IPS-18c (cell line): ENCODE data around the gene NPAS2.

Source experiments
- H3K4me3 ChIP-seq: 2 replicates; pipeline ENCODE4 v1.7.0; 2013; ENCODE audit warnings: low read depth, mild to moderate bottlenecking, low read length, moderate library complexity; ENCODE audit not compliant: insufficient read depth
- H3K9me3 ChIP-seq: one replicate; pipeline ENCODE4 v1.6.1; 2013; ENCODE audit warnings: mild to moderate bottlenecking, low read length, moderate library complexity; ENCODE audit not compliant: control insufficient read depth, insufficient read depth

NPAS2 gene

DNA sequence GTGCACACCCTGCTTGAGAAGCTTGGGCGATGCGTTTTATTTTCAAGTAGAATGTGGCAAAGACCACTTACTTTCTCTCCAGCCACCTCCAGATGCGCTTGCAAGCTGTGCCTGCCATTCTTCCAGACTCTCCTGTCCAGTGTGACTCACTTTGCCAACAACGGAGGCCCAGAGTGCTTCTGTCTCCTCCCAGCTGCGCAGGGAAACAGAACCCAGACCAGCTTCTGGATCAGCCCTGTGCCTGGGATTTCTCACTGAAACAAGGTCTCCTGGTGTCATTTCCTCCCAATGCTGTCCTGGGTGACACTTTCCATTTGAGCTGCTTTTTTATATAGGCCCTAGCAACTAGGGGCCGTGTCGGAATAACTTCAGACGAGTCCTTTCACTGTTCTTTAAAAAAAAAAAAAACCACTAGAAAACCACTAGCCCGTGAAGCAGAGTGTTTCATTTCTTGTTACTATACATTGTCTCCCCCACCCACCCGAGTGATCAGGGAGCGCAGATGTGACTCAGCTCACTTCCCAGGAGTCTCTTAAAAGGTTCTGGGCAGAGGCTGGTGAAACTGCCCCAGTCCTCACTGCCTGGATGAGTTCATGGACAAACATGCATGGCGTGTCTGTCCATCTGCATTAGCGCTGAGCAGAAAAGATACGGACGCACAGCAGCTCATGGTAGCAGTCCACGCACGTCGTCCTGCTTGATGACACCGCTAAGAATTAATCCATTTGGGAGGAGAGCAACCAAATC is 156.9 kb downstream of the NPAS2 start:
- H3K4me3 ChIP-seq: no peak overlapping the region
- no peaks in the 10 kb centered on the region for H3K9me3 ChIP-seq

DNA sequence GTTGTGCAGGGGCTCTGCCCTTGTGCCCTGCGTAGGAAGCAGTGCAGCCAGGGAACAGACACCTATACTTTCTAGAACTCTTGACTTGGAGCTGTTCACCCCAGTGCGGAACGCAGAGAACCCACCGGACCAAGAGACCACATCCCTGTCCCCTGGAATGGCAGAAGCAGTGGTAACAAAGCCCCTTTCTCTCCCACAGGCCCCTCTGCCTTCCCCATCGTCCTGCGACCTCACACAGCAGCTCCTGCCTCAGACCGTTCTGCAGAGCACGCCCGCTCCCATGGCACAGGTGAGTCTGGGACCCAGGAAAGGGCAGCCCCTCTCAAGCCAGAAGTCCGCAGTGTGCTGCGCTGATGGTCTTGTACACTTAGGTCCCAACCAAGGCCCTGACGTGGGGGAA is 157.6 kb downstream of the NPAS2 start:
- Histone ChIP-seq H3K9me3 (no peaks in the 10 kb centered on the region), H3K4me3 (no peak overlapping the region)

DNA sequence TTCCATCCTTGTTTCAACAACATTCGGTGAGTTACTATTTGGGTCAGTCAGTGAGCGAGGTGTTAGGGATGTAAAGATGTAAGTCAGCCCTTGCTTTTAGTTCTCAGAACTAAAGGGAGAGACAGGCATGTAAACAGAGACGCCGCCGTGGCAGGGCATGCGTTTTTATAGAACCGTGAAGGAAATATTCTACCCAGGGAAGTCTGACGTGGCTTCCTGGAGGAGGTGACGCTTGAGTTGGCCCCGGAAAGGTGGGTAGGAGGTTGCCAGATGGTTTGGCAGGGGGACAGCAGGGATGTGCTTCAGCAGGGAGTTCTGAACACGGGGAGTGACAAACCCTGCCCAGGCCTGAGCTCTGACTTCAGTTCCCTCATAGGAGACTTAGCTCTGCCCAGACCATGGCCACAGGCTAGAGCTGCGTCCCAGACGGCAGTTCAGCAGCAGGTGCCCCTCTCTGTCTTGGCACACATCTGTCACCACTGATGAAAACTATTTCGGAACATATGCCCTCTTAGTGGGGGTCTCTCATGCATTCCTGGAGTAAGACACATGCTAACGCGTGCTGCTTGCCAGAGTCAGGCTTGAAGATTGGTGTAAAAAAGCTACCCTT is 158.7 kb downstream of the NPAS2 start:
- Histone ChIP-seq H3K4me3 (no peak overlapping the region), H3K9me3 (no peaks in the 10 kb centered on the region)

DNA sequence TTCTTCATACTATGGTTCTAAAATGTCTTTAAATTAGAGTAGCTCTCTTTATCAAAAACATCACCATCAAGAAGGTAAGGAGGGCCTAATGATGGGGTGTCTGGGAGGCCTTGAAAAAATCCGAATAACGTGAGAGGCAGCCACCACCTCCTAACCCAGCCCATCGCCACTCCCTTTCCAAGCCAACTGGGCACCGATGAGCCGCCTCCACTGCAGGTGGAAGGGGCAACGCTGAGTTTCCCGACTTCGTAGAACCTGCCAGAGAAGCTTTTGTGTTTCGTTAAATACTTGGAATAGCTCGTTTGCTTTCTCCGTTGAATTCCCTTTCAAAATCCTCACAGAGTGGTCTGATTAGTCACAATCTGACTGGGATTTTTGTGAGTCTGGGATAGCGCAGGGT is 160.1 kb downstream of the NPAS2 start:
- Histone ChIP-seq H3K9me3 (no peaks in the 10 kb centered on the region), H3K4me3 (no peak overlapping the region)

DNA sequence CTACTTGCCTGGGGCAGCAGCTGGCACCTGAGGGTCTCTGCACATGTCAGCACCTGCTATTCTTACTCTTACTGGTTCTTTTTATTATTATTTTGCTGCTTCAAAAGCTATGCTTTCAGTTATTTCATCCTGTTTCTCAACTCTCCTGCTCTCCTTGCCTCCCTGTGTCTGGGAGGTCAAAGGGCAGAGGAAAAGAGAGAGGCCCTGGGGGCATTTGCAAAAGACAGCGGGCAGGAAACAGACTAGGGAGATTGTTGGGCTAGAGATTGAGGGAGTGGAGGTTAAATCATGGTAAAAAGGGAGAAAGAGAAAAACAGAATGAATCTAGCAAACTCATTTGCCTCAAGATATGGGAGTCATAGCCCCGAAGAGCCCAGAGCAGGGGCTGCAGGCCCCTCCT is 161.1 kb downstream of the NPAS2 start:
- H3K9me3 ChIP-seq: no peaks in the 10 kb centered on the region
- no peak overlapping the region; the same call in 1 of the 2 replicates for H3K4me3 ChIP-seq

DNA sequence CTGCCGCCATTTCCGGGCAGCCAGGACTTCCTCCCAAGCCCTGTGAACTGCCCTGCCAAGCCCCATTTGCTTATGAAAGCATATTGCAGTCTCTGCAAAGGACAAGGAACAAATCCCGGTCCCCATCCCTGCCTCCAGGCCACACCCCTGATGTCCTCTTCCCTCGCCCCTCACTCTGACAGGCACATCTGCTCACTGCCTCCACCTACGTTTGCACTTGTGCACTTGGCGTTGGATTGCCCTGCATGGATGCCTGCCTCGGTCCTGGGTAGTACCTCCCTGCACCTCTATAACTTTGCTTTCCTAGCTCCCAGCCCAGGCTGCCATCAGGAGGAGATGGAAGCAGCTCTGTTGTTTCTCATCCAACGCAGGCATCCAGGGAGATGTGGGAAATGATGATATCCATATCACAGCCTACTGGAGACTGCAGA is 162.5 kb downstream of the NPAS2 start:
- Histone ChIP-seq H3K9me3 (no peaks in the 10 kb centered on the region), H3K4me3 (no peak overlapping the region)

DNA sequence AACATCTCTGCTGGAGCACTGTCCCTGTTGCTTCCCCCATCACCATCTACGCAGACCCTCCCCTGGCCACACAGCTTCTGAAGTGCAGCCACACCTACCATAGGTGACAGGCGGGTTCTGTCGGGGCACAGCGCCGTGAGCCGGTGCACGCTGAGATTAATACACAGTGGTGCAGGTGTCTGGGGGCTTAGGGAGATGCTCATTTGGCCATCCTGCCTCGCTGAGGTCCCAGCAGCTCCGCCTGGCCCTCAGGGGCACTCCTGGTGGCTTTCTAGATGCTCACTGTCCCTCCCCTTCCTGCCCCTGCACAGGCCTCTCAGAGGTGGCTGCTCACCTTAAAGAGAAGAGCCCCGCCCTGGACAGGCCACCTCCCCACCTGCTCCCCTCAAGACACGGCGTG is 163.3 kb downstream of the NPAS2 start:
- H3K9me3 ChIP-seq: no peaks in the 10 kb centered on the region
- H3K4me3 ChIP-seq: no peak overlapping the region

DNA sequence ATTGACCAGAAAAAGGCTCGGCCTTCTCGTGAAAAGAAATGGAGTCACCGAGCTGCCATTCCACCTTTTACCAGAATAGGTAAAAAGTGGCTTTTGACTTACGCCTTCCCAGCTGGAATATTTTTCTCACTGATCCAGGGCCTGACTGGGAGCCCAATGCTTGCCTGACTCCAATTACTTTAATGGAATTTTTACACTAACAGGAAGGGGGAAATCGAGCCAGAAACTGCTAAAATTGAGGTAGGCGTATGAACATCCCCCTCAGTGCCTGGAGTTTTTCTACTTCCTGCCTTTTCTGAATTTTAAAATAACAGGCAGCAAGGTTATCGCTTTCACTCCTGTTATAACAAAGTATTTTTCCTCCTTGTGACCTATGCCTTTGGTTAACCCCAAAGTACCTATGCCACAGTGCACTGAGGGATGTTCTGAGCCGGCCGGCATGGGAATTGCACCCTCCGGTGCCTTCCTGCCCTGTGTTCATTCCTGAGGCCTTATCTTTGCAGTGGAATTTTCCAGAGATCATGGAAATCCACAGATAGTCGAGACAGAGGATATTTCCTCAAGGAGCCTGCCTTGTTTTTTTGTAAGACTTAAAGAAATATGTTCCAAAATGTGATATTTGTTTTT is 163.9 kb downstream of the NPAS2 start:
- Histone ChIP-seq H3K9me3 (no peaks in the 10 kb centered on the region), H3K4me3 (no peak overlapping the region)

DNA sequence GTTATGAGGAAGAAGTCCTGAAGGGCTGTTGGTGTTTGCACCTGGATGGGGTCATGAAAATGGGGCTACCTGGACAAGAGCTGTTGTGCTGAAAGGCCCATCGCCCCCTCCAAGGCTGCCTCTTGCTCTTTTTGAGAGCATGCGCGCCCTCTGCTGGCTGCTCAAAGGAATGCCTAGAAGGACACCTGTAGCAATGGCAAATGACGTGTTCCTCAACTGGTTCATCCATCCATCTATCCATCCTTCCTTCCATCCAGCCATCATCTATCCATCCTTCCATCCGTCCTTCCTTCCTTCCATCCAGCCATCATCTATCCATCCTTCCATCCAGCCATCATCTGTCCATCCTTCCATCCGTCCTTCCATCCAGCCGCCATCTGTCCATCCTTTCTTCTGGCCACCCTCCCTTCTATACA is 165.0 kb downstream of the NPAS2 start:
- H3K4me3 ChIP-seq: no peak overlapping the region
- no peaks in the 10 kb centered on the region for H3K9me3 ChIP-seq

DNA sequence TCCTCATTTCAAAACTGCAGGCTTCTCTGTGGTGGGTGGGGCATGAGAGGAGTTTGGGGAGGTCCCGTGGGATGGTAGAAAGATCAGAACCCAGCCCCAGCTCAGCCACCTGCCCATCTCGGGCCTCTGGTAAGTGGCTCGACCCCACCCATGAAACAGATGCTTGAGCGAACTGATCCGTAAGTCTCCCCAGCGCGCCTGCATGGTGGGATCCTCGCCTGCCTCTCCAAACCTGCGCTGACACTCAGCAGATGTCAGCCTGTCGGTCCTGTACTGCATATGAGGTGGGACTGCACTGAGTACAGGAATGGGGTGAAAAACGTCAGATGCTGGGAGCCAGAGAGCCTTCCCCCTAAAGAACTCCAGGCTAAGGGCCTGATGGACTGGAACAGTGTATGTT is 166.2 kb downstream of the NPAS2 start:
- H3K9me3 ChIP-seq: no peaks in the 10 kb centered on the region
- no peak overlapping the region for H3K4me3 ChIP-seq

DNA sequence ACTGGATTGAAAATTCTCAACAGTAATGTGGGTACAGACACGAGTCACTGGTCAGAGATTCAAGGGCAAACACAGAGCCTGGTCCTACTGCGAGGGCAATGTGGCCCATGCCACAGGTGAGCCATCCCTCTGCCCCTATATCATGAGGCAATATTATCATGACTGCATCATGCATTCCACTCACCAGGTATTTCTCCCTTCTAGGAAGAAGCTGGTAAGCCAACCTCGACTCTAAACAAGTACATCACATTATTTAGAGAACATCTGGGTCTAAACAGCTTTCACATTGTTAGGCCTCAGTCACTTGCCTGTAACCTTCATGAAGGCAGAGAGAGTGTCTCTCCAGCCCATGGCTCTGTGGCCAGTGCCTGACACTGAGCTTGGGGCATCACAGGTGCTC is 167.6 kb downstream of the NPAS2 start:
- H3K9me3 ChIP-seq: no peaks in the 10 kb centered on the region
- no peak overlapping the region for H3K4me3 ChIP-seq

DNA sequence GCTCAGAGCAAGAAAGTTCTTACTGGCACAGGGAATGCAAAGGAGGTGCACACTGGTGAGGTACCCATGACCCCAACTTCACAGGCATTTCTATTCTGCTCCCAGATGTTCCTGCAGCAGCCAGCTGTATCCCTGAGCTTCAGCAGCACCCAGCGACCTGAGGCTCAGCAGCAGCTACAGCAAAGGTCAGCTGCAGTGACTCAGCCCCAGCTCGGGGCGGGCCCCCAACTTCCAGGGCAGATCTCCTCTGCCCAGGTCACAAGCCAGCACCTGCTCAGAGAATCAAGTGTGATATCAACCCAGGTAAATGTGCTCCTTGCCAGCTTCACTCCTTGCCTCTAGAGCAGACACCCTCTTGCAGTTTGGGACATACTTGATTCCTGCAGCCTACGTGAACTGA is 168.0 kb downstream of the NPAS2 start:
- Histone ChIP-seq H3K4me3 (no peak overlapping the region), H3K9me3 (no peaks in the 10 kb centered on the region)

DNA sequence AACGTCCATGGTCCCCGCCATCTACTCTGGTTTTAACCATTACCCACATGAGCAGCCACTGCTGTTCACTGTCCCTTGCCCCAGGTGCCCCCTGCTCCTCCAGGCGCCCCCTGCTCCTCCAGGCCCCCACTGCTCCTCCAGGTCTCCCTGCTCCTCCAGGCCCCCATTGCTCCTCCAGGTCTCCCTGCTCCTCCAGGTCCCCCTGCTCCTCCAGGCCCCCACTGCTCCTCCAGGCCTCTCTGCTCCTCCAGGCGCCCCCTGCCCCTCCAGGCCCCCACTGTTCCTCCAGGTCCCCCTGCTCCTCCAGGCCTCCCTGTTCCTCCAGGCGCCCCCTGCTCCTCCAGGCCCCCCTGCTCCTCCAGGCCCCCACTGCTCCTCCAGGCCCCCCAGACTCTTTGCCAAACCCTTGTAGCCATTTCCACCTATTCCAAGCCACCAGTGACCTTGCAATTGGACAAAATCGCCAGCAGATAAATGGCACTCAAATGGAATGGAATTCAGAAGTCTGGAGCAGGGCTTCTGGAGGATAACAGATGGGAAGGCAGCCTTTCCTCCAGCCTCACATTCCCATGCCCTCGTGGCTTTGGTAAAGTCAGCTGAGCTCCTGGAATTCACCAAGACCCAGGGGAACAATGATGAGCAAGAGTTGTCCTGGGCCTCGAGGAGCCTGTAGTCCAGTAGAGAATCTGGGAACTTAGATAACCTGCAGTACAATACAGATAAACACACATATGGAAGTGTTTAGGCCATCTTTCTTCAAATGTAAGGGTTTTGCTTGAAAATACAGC is 168.9 kb downstream of the NPAS2 start:
- Histone ChIP-seq H3K9me3 (no peaks in the 10 kb centered on the region), H3K4me3 (no peak overlapping the region)

DNA sequence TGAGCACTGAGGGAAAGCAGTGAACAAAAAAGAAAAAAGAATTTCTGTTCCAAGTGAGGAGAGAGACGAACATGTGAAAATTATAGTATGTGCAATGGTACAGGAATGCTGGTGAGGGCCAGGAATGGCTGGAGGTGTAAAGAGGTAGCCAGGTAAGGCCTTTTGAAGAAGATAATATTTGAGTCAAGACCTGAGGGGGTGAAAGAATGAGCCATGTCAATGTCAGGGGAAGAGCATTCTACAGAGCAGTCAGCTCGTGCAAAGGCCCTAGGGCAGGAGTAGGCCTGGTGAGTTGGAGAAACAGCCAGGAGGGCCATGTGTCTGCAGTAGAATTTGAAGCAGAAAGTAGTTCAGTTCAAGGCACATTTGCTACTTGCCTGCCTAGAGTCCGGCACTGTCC is 169.7 kb downstream of the NPAS2 start:
- Histone ChIP-seq H3K9me3 (no peaks in the 10 kb centered on the region), H3K4me3 (no peak overlapping the region)

DNA sequence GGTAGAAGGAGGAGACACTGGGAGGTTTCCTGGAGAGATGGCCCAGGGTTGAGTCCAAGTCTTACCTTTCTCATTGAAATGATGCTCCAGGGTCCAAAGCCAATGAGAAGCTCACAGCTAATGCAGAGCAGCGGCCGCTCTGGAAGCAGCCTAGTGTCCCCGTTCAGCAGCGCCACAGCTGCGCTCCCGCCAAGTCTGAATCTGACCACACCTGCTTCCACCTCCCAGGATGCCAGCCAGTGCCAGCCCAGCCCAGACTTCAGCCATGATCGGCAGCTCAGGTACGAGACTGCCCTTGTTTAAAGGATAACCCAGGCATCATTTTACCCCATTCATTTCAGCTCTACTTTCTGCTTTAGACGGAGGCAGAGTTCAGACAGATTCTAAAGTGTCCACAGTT is 170.2 kb downstream of the NPAS2 start:
- Histone ChIP-seq H3K9me3 (no peaks in the 10 kb centered on the region), H3K4me3 (no peak overlapping the region)

DNA sequence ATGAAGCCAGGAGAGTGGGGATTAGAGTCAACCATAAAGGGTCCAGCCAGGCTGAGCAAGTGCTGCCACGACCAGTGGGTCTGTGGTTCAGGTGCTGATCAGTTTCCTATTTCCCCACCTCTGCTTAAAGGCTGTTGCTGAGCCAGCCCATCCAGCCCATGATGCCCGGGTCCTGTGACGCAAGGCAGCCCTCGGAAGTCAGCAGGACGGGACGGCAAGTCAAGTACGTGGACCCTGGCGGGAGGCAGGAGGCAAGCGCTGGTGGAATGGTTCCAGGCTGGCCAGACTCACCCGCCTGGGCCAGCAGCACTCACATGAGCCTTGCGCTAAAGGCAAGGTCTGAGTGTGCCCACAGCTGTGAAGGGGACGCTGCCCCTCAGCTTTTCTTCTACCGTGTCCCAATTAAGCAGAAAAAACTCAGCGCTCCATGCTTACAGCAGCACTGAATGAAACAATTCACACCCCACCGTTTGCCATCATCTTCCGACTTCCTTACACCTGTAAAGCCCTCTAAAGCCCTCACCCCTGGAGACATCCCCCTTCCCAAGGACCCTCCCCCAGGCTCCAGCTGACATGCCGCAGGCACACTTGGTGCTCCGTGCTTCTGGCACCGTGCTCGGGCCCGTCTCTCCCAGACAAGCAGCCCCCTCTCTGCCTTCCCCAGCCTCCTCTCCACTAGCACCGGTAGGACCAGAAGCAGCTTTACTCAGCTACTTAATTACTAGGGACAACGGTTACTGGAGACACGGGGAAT is 170.9 kb downstream of the NPAS2 start:
- Histone ChIP-seq H3K9me3 (no peaks in the 10 kb centered on the region), H3K4me3 (no peak overlapping the region)

DNA sequence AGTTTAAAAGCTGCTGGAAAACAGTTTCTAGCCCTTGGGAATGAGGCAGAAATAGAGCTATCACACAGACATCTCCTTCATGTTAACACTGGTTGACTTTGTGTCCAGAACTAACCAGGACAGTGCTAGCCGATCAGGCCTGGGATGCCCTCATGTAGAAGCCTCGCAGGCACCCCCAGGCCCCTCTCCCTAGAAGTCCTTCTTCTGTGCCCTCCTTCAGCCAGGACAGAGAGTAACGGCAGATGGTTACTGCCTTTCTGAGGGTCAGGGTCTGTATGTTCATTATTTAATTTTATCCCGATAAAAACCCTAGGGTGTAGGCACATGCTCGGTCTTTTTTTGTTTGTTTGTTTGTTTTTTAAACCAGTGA is 171.4 kb downstream of the NPAS2 start:
- H3K9me3 ChIP-seq: no peaks in the 10 kb centered on the region
- no peak overlapping the region for H3K4me3 ChIP-seq
